HepG2 (cell line): ENCODE results near the gene CPE.
A peak's percentile ranks its signal among the peaks of the same experiment; 100 is the strongest.

Experiments
- CTCF ChIP-seq: sonication (generic); formaldehyde crosslinking; IDR thresholded peaks from 2 replicates; pipeline ENCODE4 v1.5.0; 2020; ENCODE audit warnings: mild to moderate bottlenecking, missing genetic modification reagents, moderate library complexity
- ESRRA ChIP-seq: sonication (generic); formaldehyde crosslinking; IDR thresholded peaks from 2 replicates; pipeline ENCODE4 v1.5.1; 2020; ENCODE audit warnings: mild to moderate bottlenecking, low read depth, missing genetic modification reagents
- NR2F2 ChIP-seq: IDR thresholded peaks from 2 replicates; pipeline ENCODE4 v1.6.1; 2012; ENCODE audit warnings: low read depth, inconsistent platforms, borderline replicate concordance
- PRDM10 ChIP-seq: sonication (generic); formaldehyde crosslinking; IDR thresholded peaks from 2 replicates; pipeline ENCODE4 v1.4.0; 2020; ENCODE audit warnings: low read depth, missing genetic modification reagents
- ZNF362 ChIP-seq: sonication (generic); formaldehyde crosslinking; IDR thresholded peaks from 2 replicates; pipeline ENCODE4 v1.4.0; 2020; ENCODE audit warnings: missing genetic modification reagents, mild to moderate bottlenecking, borderline replicate concordance

GRCh38 chr4:165345666-165346417, 33.0 kb upstream of the CPE start:
- TF ChIP-seq ZNF362 (CRISPR knock-in tag): no peak
- peak; percentile 51 for TF ChIP-seq CTCF (CRISPR knock-in tag)
- no peak for TF ChIP-seq NR2F2
- no peak for TF ChIP-seq ESRRA (CRISPR knock-in tag)
- no peak for TF ChIP-seq PRDM10 (CRISPR knock-in tag)
